Astrocyte of the cerebellum (primary cell): ENCODE results near the gene CRTC3.

Source experiments
- DNase-seq: peaks from one replicate; pipeline ENCODE4 v3.0.0-alpha.2; 2011; ENCODE audit warnings: low read depth
- H3K4me3 ChIP-seq: 2 replicates; pipeline ENCODE4 v1.5.1; 2011; ENCODE audit warnings: mild to moderate bottlenecking, low read depth, low read length, moderate library complexity
- CTCF ChIP-seq: IDR thresholded peaks from 2 replicates; pipeline ENCODE4 v1.5.1; 2012; ENCODE audit warnings: low read length, low read depth, moderate library complexity, mild to moderate bottlenecking; ENCODE audit errors: missing control alignments
- in situ Hi-C: cut with HindIII; loops from 2 replicates; pipeline ENCODE4 v1.10.0; 2017; ENCODE audit warnings: low sequenced_read_pairs

The CRTC3 gene

GRCh38 chr15:90535254-90535653 lies 5.5 kb downstream of the CRTC3 start:
- in situ Hi-C loops: no loop called here
- DNase-seq: no peak
- TF ChIP-seq CTCF: no peak
- H3K4me3 ChIP-seq: no peak overlapping the region

GRCh38 chr15:90539789-90540188 lies 10.1 kb downstream of the CRTC3 start:
- DNase-seq: no peak

GRCh38 chr15:90540768-90541167 lies 11.0 kb downstream of the CRTC3 start:
- in situ Hi-C loops: no loop called here
- H3K4me3 ChIP-seq: no peak overlapping the region
- DNase-seq: no peak
- no peak for TF ChIP-seq CTCF

More at GRCh38 chr15:90539789-90540188, 10.1 kb downstream of the CRTC3 start:
- in situ Hi-C loops: no loop called here
- no peak overlapping the region for H3K4me3 ChIP-seq
- TF ChIP-seq CTCF: no peak

- in situ Hi-C loops: no loop called here
- TF ChIP-seq CTCF: no peak
- no peak for DNase-seq
- H3K4me3 ChIP-seq: no peak overlapping the region
Measured at GRCh38 chr15:90545095-90545494, 15.4 kb downstream of the CRTC3 start.

GRCh38 chr15:90547540-90547939 lies 17.8 kb downstream of the CRTC3 start:
- no peak for DNase-seq
- no peak overlapping the region for H3K4me3 ChIP-seq
- TF ChIP-seq CTCF: no peak
- in situ Hi-C loops: no loop called here

GRCh38 chr15:90550919-90551318 lies 21.2 kb downstream of the CRTC3 start:
- in situ Hi-C loops: no loop called here
- DNase-seq: no peak
- TF ChIP-seq CTCF: no peak
- no peak overlapping the region for H3K4me3 ChIP-seq
